Fibroblast of mammary gland (primary cell): Measurements from ENCODE around the gene SAG.

Source experiments
- DNase-seq: peaks from one replicate; pipeline ENCODE4 v3.0.0-alpha.2; 2010; ENCODE audit warnings: low read depth
- H3K4me3 ChIP-seq: 2 replicates; pipeline ENCODE4 v1.5.1; 2011; ENCODE audit warnings: low read depth, mild to moderate bottlenecking, low read length, moderate library complexity; ENCODE audit not compliant: control insufficient read depth
- CTCF ChIP-seq: conservative IDR thresholded peaks from 2 replicates; pipeline ENCODE4 v1.5.1; 2011; ENCODE audit warnings: low read depth, low read length, inconsistent platforms; ENCODE audit not compliant: control insufficient read depth, insufficient read depth

Gene SAG

GRCh38 chr2:233395687-233396086, 88.1 kb downstream of the SAG start:
- no peak for DNase-seq
- no peak for TF ChIP-seq CTCF
- no peak overlapping the region for H3K4me3 ChIP-seq
